Measurements from ENCODE around the gene TNRC6B.

Gene TNRC6B

DNA sequence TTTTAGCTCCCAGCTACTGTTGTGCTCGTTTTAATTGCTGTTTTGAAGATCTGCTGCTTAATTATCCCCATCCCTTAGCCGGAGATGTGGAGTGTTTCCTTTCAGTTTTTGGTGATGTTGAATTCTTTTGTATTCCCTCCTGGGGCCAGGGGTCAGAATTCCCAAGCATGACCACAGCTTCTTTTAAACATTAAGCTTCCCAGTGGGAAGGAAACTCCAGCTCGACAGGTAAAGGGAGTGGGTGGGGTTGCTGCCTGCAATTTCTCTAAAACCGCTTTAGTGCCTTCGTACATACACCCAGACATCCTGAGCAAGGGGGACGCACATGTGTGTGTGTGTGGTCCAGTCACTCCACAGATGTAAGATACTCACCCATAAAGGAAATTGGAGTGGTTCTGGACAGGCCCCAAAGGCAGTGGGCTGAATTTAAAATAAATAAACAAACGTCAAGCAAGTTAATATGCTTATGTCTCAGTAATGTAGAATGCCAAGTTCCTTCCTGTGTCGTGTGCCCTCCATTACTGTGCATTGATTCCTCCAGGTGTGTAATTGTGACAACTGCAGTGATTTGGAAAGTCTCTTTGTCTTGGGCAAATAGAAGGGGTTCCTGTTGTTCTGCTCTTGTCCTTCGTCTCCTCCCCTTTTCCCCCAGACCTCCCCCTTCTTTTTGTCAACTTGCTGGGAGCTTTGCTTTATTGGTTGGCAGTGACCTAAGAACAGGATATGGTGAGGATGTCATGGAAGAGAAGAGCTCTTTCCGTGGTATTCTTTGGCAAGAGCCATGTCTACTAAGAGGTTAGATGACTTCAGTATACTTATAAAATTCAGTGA, 149.4 kb downstream of the TNRC6B start:
- no peak for DNase-seq (ENCODE audit: extremely low spot score)
- ChIA-PET CTCF (interaction anchor here (1.3 to 1.6 kb wide), 2 partner anchors 8 to 20 kb away, joined by 4 to 5 read pairs; no protein-coding TSS in a partner anchor), POLR2A (no interaction called here)
- TF ChIP-seq, protein P1, sequence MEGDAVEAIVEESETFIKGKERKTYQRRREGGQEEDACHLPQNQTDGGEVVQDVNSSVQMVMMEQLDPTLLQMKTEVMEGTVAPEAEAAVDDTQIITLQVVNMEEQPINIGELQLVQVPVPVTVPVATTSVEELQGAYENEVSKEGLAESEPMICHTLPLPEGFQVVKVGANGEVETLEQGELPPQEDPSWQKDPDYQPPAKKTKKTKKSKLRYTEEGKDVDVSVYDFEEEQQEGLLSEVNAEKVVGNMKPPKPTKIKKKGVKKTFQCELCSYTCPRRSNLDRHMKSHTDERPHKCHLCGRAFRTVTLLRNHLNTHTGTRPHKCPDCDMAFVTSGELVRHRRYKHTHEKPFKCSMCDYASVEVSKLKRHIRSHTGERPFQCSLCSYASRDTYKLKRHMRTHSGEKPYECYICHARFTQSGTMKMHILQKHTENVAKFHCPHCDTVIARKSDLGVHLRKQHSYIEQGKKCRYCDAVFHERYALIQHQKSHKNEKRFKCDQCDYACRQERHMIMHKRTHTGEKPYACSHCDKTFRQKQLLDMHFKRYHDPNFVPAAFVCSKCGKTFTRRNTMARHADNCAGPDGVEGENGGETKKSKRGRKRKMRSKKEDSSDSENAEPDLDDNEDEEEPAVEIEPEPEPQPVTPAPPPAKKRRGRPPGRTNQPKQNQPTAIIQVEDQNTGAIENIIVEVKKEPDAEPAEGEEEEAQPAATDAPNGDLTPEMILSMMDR (IDR thresholded peaks at IDR 0.05; ENCODE audit: control extremely low read depth, extremely low read depth, low read depth, missing control alignments), result no peak

DNA sequence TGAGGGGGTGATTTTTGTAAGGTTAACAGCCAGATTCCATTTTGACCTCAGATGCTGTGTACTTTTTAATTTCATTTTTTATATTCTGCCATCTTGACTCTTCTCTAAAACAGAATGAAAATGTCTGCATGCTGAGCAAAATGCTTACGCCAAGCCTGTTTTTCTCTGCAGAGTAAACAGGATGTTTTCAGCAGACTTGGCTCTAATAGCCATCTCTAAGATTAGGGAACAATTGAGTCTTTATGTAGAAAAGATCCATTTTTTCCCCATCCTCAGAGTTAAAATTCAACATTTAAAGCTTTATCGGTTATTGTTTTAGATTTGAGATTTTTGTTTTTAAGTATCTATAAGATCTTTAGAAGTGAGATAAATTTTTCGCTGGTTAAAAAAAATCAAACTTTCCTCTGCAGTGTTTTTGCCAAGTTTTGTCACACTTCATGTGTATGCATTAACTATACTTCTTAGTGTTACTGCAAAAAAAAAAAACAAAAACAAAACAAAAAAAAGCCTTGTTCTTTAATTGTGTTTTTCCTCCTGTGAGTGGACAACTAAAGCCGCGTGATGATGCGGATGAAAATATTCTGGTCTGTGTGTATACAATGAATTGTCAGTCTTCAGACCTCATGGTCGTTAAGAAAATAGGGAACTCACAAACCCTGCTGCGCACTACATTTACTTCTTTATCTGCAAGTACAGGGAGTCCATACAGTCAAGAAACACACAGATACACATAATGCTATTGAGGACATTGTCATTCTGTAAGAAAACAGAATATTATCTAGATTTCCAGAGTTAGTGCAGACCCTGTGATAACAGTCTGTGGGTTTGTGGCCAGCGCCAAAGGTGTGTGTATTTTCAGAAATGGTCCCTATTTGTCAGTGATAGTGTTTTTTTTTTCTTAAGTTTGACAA, 151.1 kb downstream of the TNRC6B start:
- TF ChIP-seq, protein P1 (IDR thresholded peaks at IDR 0.05; ENCODE audit: control extremely low read depth, extremely low read depth, low read depth, missing control alignments), result no peak
- POLR2A ChIA-PET, result no interaction called here
- no peak for DNase-seq (ENCODE audit: extremely low spot score)
- CTCF ChIA-PET, result interaction anchor here (1.1 to 1.4 kb wide), 2 partner anchors 12 to 19 kb away, joined by 3 to 4 read pairs; no protein-coding TSS in a partner anchor

DNA sequence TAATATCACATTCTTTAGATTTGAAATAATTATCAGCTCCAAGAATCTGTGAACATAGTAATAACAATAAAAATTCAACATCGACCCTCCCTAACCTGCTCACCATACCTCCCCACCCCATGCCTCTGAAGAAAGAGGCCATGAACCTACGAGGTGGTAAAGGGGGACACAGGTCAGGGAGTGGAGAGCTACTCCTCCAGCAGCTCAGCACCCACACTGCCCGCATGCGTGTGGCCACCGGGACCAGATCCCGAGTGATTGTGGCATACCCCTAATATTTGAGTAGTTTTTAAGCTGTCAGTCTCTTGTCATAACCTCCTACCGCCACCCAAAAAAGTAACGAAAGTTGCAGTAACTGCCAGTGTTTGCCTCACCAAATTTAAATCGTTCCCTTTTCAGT, 151.7 kb downstream of the TNRC6B start:
- CTCF ChIA-PET, result interaction anchor here (1.4 to 2.0 kb wide), 3 partner anchors 17 to 20 kb away, joined by 3 to 7 read pairs (median 4); no protein-coding TSS in a partner anchor
- TF ChIP-seq, protein P1 (IDR thresholded peaks at IDR 0.05; ENCODE audit: control extremely low read depth, extremely low read depth, low read depth, missing control alignments), result no peak
- POLR2A ChIA-PET, result no interaction called here
- DNase-seq (ENCODE audit: extremely low spot score), result no peak

DNA sequence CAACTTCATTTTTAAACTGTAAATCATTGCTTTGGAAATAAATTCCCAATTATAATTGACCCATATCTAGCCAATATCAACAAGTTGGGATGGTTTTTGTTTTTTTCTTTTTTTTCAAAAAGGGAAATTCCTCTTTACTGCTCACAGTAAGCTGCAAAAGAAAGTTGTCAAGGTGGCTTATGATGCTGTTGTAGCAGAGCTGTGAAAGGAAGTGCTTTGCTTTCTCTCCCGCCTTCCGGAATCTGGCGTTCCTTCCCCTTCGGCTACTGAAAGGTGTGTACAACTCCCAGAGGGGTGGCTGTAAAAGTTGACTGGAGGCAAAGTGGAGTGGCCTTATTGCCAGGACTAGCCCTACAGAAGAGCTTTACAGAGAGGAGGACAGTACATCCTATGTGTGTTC, 152.4 kb downstream of the TNRC6B start:
- ChIA-PET CTCF (interaction anchor here (1.3 to 2.0 kb wide), 5 partner anchors 11 to 795 kb away, joined by 3 to 7 read pairs (median 4); no protein-coding TSS in a partner anchor), POLR2A (no interaction called here)
- TF ChIP-seq, protein P1 (IDR thresholded peaks at IDR 0.05; ENCODE audit: control extremely low read depth, extremely low read depth, low read depth, missing control alignments), result no peak
- no peak for DNase-seq (ENCODE audit: extremely low spot score)

DNA sequence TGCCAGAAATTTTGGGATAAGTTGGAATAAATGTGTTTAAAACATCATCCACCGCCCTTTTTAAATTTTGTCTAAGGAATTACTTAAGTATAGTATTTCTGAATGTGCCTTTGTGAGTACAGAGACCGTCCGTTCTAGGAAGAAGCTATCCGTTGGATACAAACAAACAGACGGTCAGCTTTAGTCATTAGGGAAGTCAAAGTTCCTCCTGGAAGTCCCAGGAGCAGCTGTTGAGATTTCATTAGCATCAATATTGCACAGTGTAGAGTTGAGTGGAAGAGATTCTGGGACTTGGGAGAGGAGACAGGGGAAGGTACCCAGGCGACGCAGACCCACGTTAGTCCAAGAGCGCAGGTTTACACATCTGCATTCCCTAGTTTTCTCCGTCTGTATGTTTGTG, 152.9 kb downstream of the TNRC6B start:
- ChIA-PET POLR2A (interaction anchor here (0.6 kb wide), 1 partner anchor 811 kb away, joined by 6 read pairs; no protein-coding TSS in a partner anchor), CTCF (interaction anchor here (1.3 to 2.0 kb wide), 5 partner anchors 12 to 795 kb away, joined by 3 to 7 read pairs (median 4); no protein-coding TSS in a partner anchor)
- DNase-seq (ENCODE audit: extremely low spot score), result no peak
- TF ChIP-seq, protein P1 (IDR thresholded peaks at IDR 0.05; ENCODE audit: control extremely low read depth, extremely low read depth, low read depth, missing control alignments), result no peak

DNA sequence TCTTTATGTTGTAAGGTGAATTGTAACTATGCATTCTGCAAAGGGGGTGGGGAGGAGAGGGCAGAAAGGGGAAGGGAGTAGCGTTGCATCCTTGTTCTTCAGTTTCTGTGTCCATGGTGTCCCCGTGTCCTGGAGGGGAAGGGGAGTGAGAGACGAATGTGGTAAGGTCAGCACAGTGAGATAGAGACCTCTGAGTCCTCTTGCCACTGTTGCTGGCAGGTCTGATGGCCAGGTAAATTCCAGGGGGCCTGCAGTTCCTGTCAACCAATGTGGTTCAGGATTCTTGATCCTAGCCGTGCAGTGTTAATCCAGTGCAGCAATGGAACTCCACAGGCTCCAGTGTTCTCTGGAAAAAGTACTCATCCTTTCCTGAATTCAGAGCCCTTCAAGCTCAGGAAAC, 154.0 kb downstream of the TNRC6B start:
- CTCF ChIA-PET, result interaction anchor here (0.8 to 2.0 kb wide), 3 partner anchors 13 to 17 kb away, joined by 3 to 7 read pairs (median 4); no protein-coding TSS in a partner anchor
- no peak for DNase-seq (ENCODE audit: extremely low spot score)
- TF ChIP-seq, protein P1 (IDR thresholded peaks at IDR 0.05; ENCODE audit: control extremely low read depth, extremely low read depth, low read depth, missing control alignments), result no peak
- POLR2A ChIA-PET, result interaction anchor here (0.7 kb wide), 2 partner anchors 32 to 72 kb away, joined by 5 read pairs; no protein-coding TSS in a partner anchor
